GM23338 (cell line): ENCODE results near the gene DNAI2. TPM values are rescaled to one million over a fixed set of nuclear protein-coding genes. Genes with fewer than 3 reads are reported as not detected.
"Not testable (repeated sequence)": the region's sequence is repeated elsewhere in the genome, so short reads cannot be mapped to it uniquely, and the experiment has no call there.

ENCODE experiments used
- ATAC-seq: fragments of 200-7000 bp; cut with Tn5 transposase; 3 replicates; pipeline ENCODE4 v1.9.1; 2020
- DNase-seq: peaks from one replicate; pipeline ENCODE4 v3.0.0-alpha.2; 2015; ENCODE audit warnings: low spot score
- H2AFZ ChIP-seq: fragments of 200-600 bp; sonication (generic); 2 replicates; pipeline ENCODE4 v1.8.0; 2016; ENCODE audit warnings: antibody characterized with exemption, mild to moderate bottlenecking, moderate library complexity
- H3F3A ChIP-seq: fragments of 200-600 bp; sonication (generic); replicated peaks from 2 replicates; pipeline ENCODE4 v1.8.0; 2017; ENCODE audit warnings: antibody characterized with exemption, mixed run types, low read depth
- H3K27ac ChIP-seq: fragments of 200-600 bp; sonication (generic); 2 replicates; pipeline ENCODE4 v1.6.1; 2016; ENCODE audit warnings: low read depth
- H3K27me3 ChIP-seq: fragments of 200-600 bp; sonication (generic); 2 replicates; pipeline ENCODE4 v1.8.0; 2016; ENCODE audit warnings: mild to moderate bottlenecking, mixed run types, moderate library complexity; ENCODE audit not compliant: insufficient read depth
- H3K36me3 ChIP-seq: fragments of 200-600 bp; sonication (generic); 2 replicates; pipeline ENCODE4 v1.8.0; 2016; ENCODE audit warnings: mild to moderate bottlenecking; ENCODE audit not compliant: insufficient read depth
- H3K4me1 ChIP-seq: fragments of 200-600 bp; sonication (generic); 2 replicates; pipeline ENCODE4 v1.8.0; 2016; ENCODE audit warnings: mild to moderate bottlenecking, moderate library complexity; ENCODE audit not compliant: insufficient read depth
- H3K4me2 ChIP-seq: fragments of 200-600 bp; sonication (generic); 2 replicates; pipeline ENCODE4 v1.7.1; 2017; ENCODE audit warnings: mixed run types
- H3K4me3 ChIP-seq: fragments of 200-600 bp; sonication (generic); 2 replicates; pipeline ENCODE4 v1.6.1; 2016; ENCODE audit warnings: mixed run types
- H3K79me2 ChIP-seq: fragments of 200-600 bp; sonication (generic); replicated peaks from 2 replicates; pipeline ENCODE4 v1.8.0; 2017; ENCODE audit warnings: mild to moderate bottlenecking; ENCODE audit not compliant: insufficient read depth
- H3K9me2 ChIP-seq: fragments of 200-600 bp; sonication (generic); 2 replicates; pipeline ENCODE4 v1.8.0; 2017; ENCODE audit not compliant: insufficient read depth
- H4K20me1 ChIP-seq: fragments of 200-600 bp; sonication (generic); replicated peaks from 2 replicates; pipeline ENCODE4 v1.8.0; 2017; ENCODE audit warnings: mild to moderate bottlenecking; ENCODE audit not compliant: insufficient read depth
- H3K27ac Mint-ChIP-seq: 2 replicates; pipeline ENCODE4 v1.8.0; 2020; ENCODE audit warnings: inconsistent platforms, mild to moderate bottlenecking, moderate library complexity, mixed read lengths
- H3K27me3 Mint-ChIP-seq: 3 replicates; pipeline ENCODE4 v1.8.0; 2022; ENCODE audit warnings: low read depth, mild to moderate bottlenecking, moderate library complexity, mixed read lengths, inconsistent platforms; ENCODE audit not compliant: insufficient read depth, poor library complexity
- H3K36me3 Mint-ChIP-seq: 3 replicates; pipeline ENCODE4 v1.8.0; 2021; ENCODE audit warnings: low read depth, mild to moderate bottlenecking, inconsistent platforms, moderate library complexity, mixed read lengths
- H3K4me1 Mint-ChIP-seq: 3 replicates; pipeline ENCODE4 v1.8.0; 2020; ENCODE audit warnings: mild to moderate bottlenecking, inconsistent platforms, mixed read lengths
- H3K4me3 Mint-ChIP-seq: 3 replicates; pipeline ENCODE4 v1.8.0; 2021; ENCODE audit warnings: moderate library complexity, mild to moderate bottlenecking, inconsistent platforms, mixed read lengths
- H3K9me3 Mint-ChIP-seq: 3 replicates; pipeline ENCODE4 v1.8.0; 2020; ENCODE audit warnings: moderate library complexity, mild to moderate bottlenecking, inconsistent platforms, mixed read lengths
- EZH2 ChIP-seq: fragments of 200-600 bp; sonication (generic); IDR thresholded peaks from one replicate; pipeline ENCODE4 v1.8.0; 2017; ENCODE audit warnings: antibody characterized with exemption, mild to moderate bottlenecking, low read depth; ENCODE audit not compliant: unreplicated experiment
- EZH2phosphoT487 ChIP-seq: fragments of 200-600 bp; sonication (generic); IDR thresholded peaks from one replicate; pipeline ENCODE4 v1.8.1; 2018; ENCODE audit warnings: antibody characterized with exemption; ENCODE audit not compliant: unreplicated experiment
- JUNB ChIP-seq: IDR thresholded peaks from one replicate; pipeline ENCODE4 v1.6.1; 2016; ENCODE audit warnings: antibody characterized with exemption; ENCODE audit not compliant: unreplicated experiment
- STAT1 ChIP-seq: IDR thresholded peaks from one replicate; pipeline ENCODE4 v1.6.1; 2016; ENCODE audit warnings: antibody characterized with exemption; ENCODE audit not compliant: unreplicated experiment
- ZNF114 ChIP-seq: fragments of 250-450 bp; sonication (Bioruptor Pico); IDR thresholded peaks from 2 replicates; pipeline ENCODE4 v1.5.0; 2020; ENCODE audit warnings: mild to moderate bottlenecking, moderate library complexity
- ZNF331 ChIP-seq: fragments of 250-450 bp; sonication (Bioruptor Pico); IDR thresholded peaks from 2 replicates; pipeline ENCODE4 v1.5.0; 2020; ENCODE audit warnings: low read depth, mild to moderate bottlenecking, moderate library complexity
- polyA plus RNA-seq: library from polyadenylated mRNA; unstranded; fragments of >200 nt; fragmentation: Nextera tagmentation; extraction: Ambion mirVana; gene quantifications from 2 replicates; pipeline ENCODE4 v1.2.1, GENCODE V29; 2016
- total RNA-seq: library from RNA; depleted of rRNA; stranded (reverse); fragments of >200 nt; shearing (Covaris generic); gene quantifications from 2 replicates; pipeline ENCODE4 v1.2.3, GENCODE V29; 2014
- TF ChIP-seq, protein P1 (sequence below): fragments of 250-450 bp; sonication (Bioruptor Pico); IDR thresholded peaks from 2 replicates; pipeline ENCODE4 v1.5.0; 2020; ENCODE audit warnings: mild to moderate bottlenecking, moderate library complexity
- TF ChIP-seq, protein P2 (sequence below), 2 experiments: fragments of 200-600 bp in 1 of 2; sonication (generic) in 1 of 2; conservative IDR thresholded peaks; 2 replicates each; pipeline versions ENCODE4 v1.5.1 to v1.6.1; 2016 to 2017; ENCODE audit warnings: antibody characterized with exemption in 2 of 2, low read depth in 2 of 2, mild to moderate bottlenecking in 2 of 2, moderate library complexity in 1 of 2
- TF ChIP-seq, protein P3 (sequence below): IDR thresholded peaks from 2 replicates; pipeline ENCODE4 v1.6.1; 2016; ENCODE audit warnings: antibody characterized with exemption

DNAI2 gene
- total and polyA plus RNA-seq, 2 experiments from 2014 or later, result 0.21 TPM; not detected in 1

DNA sequence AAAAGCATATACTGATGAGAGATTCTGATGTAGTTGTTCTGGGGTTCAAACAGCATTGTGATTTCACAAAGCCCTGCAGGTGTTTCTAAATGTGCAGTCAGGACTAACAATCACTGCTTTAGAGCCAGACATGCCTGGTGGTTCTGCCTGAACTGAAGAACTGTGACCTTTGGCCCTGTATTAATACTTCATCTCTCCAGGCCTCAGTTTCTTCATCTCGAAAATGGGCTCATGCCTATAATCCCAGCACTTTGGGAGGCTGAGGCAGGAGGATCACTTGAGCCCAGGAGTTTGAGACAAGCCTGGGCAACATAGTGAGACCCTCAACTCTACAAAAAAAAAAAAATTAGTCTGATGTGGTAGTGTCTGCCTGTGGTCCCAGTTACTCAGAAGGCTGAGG is 3.9 kb downstream of the DNAI2 start (continued):
- TF ChIP-seq, protein P1, sequence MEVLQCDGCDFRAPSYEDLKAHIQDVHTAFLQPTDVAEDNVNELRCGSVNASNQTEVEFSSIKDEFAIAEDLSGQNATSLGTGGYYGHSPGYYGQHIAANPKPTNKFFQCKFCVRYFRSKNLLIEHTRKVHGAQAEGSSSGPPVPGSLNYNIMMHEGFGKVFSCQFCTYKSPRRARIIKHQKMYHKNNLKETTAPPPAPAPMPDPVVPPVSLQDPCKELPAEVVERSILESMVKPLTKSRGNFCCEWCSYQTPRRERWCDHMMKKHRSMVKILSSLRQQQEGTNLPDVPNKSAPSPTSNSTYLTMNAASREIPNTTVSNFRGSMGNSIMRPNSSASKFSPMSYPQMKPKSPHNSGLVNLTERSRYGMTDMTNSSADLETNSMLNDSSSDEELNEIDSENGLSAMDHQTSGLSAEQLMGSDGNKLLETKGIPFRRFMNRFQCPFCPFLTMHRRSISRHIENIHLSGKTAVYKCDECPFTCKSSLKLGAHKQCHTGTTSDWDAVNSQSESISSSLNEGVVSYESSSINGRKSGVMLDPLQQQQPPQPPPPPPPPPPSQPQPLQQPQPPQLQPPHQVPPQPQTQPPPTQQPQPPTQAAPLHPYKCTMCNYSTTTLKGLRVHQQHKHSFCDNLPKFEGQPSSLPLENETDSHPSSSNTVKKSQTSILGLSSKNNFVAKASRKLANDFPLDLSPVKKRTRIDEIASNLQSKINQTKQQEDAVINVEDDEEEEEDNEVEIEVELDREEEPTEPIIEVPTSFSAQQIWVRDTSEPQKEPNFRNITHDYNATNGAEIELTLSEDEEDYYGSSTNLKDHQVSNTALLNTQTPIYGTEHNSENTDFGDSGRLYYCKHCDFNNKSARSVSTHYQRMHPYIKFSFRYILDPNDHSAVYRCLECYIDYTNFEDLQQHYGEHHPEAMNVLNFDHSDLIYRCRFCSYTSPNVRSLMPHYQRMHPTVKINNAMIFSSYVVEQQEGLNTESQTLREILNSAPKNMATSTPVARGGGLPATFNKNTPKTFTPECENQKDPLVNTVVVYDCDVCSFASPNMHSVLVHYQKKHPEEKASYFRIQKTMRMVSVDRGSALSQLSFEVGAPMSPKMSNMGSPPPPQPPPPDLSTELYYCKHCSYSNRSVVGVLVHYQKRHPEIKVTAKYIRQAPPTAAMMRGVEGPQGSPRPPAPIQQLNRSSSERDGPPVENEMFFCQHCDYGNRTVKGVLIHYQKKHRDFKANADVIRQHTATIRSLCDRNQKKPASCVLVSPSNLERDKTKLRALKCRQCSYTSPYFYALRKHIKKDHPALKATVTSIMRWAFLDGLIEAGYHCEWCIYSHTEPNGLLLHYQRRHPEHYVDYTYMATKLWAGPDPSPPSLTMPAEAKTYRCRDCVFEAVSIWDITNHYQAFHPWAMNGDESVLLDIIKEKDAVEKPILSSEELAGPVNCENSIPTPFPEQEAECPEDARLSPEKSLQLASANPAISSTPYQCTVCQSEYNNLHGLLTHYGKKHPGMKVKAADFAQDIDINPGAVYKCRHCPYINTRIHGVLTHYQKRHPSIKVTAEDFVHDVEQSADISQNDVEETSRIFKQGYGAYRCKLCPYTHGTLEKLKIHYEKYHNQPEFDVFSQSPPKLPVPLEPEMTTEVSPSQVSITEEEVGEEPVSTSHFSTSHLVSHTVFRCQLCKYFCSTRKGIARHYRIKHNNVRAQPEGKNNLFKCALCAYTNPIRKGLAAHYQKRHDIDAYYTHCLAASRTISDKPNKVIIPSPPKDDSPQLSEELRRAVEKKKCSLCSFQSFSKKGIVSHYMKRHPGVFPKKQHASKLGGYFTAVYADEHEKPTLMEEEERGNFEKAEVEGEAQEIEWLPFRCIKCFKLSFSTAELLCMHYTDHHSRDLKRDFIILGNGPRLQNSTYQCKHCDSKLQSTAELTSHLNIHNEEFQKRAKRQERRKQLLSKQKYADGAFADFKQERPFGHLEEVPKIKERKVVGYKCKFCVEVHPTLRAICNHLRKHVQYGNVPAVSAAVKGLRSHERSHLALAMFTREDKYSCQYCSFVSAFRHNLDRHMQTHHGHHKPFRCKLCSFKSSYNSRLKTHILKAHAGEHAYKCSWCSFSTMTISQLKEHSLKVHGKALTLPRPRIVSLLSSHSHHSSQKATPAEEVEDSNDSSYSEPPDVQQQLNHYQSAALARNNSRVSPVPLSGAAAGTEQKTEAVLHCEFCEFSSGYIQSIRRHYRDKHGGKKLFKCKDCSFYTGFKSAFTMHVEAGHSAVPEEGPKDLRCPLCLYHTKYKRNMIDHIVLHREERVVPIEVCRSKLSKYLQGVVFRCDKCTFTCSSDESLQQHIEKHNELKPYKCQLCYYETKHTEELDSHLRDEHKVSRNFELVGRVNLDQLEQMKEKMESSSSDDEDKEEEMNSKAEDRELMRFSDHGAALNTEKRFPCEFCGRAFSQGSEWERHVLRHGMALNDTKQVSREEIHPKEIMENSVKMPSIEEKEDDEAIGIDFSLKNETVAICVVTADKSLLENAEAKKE (CRISPR knock-in tag), result no peak
- TF ChIP-seq STAT1 (no peak), ZNF331 (CRISPR knock-in tag) (no peak), EZH2 (no peak), ZNF114 (no peak), JUNB (no peak), EZH2phosphoT487 (no peak)
- TF ChIP-seq, protein P2, sequence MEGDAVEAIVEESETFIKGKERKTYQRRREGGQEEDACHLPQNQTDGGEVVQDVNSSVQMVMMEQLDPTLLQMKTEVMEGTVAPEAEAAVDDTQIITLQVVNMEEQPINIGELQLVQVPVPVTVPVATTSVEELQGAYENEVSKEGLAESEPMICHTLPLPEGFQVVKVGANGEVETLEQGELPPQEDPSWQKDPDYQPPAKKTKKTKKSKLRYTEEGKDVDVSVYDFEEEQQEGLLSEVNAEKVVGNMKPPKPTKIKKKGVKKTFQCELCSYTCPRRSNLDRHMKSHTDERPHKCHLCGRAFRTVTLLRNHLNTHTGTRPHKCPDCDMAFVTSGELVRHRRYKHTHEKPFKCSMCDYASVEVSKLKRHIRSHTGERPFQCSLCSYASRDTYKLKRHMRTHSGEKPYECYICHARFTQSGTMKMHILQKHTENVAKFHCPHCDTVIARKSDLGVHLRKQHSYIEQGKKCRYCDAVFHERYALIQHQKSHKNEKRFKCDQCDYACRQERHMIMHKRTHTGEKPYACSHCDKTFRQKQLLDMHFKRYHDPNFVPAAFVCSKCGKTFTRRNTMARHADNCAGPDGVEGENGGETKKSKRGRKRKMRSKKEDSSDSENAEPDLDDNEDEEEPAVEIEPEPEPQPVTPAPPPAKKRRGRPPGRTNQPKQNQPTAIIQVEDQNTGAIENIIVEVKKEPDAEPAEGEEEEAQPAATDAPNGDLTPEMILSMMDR (conservative IDR thresholded peaks at IDR 0.05; ENCODE audit: low read depth in 2 of 2), result no peak
- TF ChIP-seq, protein P3, sequence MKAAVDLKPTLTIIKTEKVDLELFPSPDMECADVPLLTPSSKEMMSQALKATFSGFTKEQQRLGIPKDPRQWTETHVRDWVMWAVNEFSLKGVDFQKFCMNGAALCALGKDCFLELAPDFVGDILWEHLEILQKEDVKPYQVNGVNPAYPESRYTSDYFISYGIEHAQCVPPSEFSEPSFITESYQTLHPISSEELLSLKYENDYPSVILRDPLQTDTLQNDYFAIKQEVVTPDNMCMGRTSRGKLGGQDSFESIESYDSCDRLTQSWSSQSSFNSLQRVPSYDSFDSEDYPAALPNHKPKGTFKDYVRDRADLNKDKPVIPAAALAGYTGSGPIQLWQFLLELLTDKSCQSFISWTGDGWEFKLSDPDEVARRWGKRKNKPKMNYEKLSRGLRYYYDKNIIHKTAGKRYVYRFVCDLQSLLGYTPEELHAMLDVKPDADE, result no peak

DNA sequence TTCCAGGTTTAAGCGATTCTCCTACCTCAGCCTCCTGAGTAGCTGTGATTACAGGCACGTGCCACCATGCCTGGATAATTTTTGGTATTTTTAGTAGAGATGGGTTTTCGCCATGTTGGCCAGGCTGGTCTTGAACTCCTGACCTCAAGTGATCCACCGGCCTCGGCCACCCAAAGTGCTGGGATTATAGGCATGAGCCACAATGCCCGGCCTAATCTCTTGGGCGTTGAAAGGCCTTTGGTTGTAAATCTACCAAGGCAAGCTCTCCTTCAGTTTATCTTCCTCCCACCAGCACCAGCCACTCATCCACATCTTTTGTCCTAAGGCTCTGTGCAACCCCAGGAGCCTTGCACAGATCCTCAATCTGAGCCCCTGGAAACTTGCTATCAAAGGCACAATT is 5.6 kb downstream of the DNAI2 start:
- not testable (repeated sequence) for H3K4me2 ChIP-seq, H3K27ac ChIP-seq, H3F3A ChIP-seq, H4K20me1 ChIP-seq, H3K9me3 Mint-ChIP-seq, ATAC-seq, H3K79me2 ChIP-seq, DNase-seq, H3K9me2 ChIP-seq, H3K36me3 Mint-ChIP-seq, H3K4me1 Mint-ChIP-seq, H3K4me3 Mint-ChIP-seq, H3K4me1 ChIP-seq, H3K4me3 ChIP-seq, H2AFZ ChIP-seq, H3K27me3 ChIP-seq, H3K27ac Mint-ChIP-seq, H3K36me3 ChIP-seq
- H3K27me3 Mint-ChIP-seq, result peaks cover 11% of the 10 kb centered on the region
